ENCODE measurements around the gene RILPL1. TPM values are rescaled to one million over a fixed set of nuclear protein-coding genes. Genes with fewer than 3 reads are reported as not detected.
"Not testable (repeated sequence)": the region's sequence is repeated elsewhere in the genome, so short reads cannot be mapped to it uniquely, and the experiment has no call there.

Gene RILPL1
- total and polyA plus RNA-seq, 4 donors: 4.6 to 33.3 (median 26.4) TPM

- Histone ChIP-seq H3K36me3 (ENCODE audit: control insufficient read depth, insufficient read depth, low read length) (peaks cover 75% of the 10 kb centered on the region), H3K27me3 (ENCODE audit: control insufficient read depth, insufficient read depth, low read length) (no peaks in the 10 kb centered on the region), H3K4me3 (ENCODE audit: low read depth, low read length) (no peak overlapping the region), H3K9me3 (ENCODE audit: control insufficient read depth, insufficient read depth, low read length) (no peaks in the 10 kb centered on the region), H3K27ac (ENCODE audit: low read depth, low read length) (no peak overlapping the region), H3K4me1 (ENCODE audit: control insufficient read depth, insufficient read depth, low read length) (no peaks in the 10 kb centered on the region)
- no peak for DNase-seq (ENCODE audit: low read depth in 4 of 6, low spot score in 6 of 6)
- 97% methylated on average over 11 of the region's 14 CpGs for WGBS (ENCODE audit: insufficient coverage)
These were observed 12.7 kb downstream of the RILPL1 start for GRCh38 chr12:123520567-123521474.

- no peak for DNase-seq (ENCODE audit: low read depth in 4 of 6, low spot score in 6 of 6)
- 86% methylated on average over 23 of the region's 24 CpGs for WGBS (ENCODE audit: insufficient coverage)
- Histone ChIP-seq H3K27ac (ENCODE audit: low read depth, low read length) (no peak overlapping the region), H3K4me1 (ENCODE audit: control insufficient read depth, insufficient read depth, low read length) (no peaks in the 10 kb centered on the region), H3K27me3 (ENCODE audit: control insufficient read depth, insufficient read depth, low read length) (no peaks in the 10 kb centered on the region), H3K9me3 (ENCODE audit: control insufficient read depth, insufficient read depth, low read length) (no peaks in the 10 kb centered on the region), H3K4me3 (ENCODE audit: low read depth, low read length) (no peak overlapping the region), H3K36me3 (ENCODE audit: control insufficient read depth, insufficient read depth, low read length) (peaks cover 73% of the 10 kb centered on the region)
These were observed 14.1 kb downstream of the RILPL1 start for GRCh38 chr12:123519141-123520001.

GRCh38 chr12:123516216-123516780 lies 17.2 kb downstream of the RILPL1 start:
- Histone ChIP-seq H3K4me1 (ENCODE audit: control insufficient read depth, insufficient read depth, low read length) (no peaks in the 10 kb centered on the region), H3K9me3 (ENCODE audit: control insufficient read depth, insufficient read depth, low read length) (no peaks in the 10 kb centered on the region), H3K27me3 (ENCODE audit: control insufficient read depth, insufficient read depth, low read length) (no peaks in the 10 kb centered on the region), H3K36me3 (ENCODE audit: control insufficient read depth, insufficient read depth, low read length) (peaks cover 71% of the 10 kb centered on the region), H3K27ac (ENCODE audit: low read depth, low read length) (no peak overlapping the region), H3K4me3 (ENCODE audit: low read depth, low read length) (no peak overlapping the region)
- DNase-seq (ENCODE audit: low read depth in 4 of 6, low spot score in 6 of 6): no peak
- WGBS (ENCODE audit: insufficient coverage): 62% methylated on average over 8 of the region's 11 CpGs

GRCh38 chr12:123514582-123515221 lies 18.8 kb downstream of the RILPL1 start:
- H3K36me3 ChIP-seq (ENCODE audit: control insufficient read depth, insufficient read depth, low read length): peaks cover 71% of the 10 kb centered on the region
- WGBS (ENCODE audit: insufficient coverage): no CpG with 5 or more reads among the region's 1 CpG

GRCh38 chr12:123513805-123514204 lies 19.7 kb downstream of the RILPL1 start:
- Histone ChIP-seq H3K36me3 (ENCODE audit: control insufficient read depth, insufficient read depth, low read length) (peaks cover 67% of the 10 kb centered on the region), H3K27me3 (ENCODE audit: control insufficient read depth, insufficient read depth, low read length) (no peaks in the 10 kb centered on the region), H3K4me1 (ENCODE audit: control insufficient read depth, insufficient read depth, low read length) (no peaks in the 10 kb centered on the region), H3K9me3 (ENCODE audit: control insufficient read depth, insufficient read depth, low read length) (no peaks in the 10 kb centered on the region), H3K27ac (ENCODE audit: low read depth, low read length) (no peak overlapping the region), H3K4me3 (ENCODE audit: low read depth, low read length) (no peak overlapping the region)
- 83% methylated on average over 13 of the region's 13 CpGs for WGBS (ENCODE audit: insufficient coverage)
- DNase-seq (ENCODE audit: low read depth in 4 of 6, low spot score in 6 of 6): no peak

More at GRCh38 chr12:123514582-123515221, 18.8 kb downstream of the RILPL1 start:
- not testable (repeated sequence) for H3K27me3 ChIP-seq (ENCODE audit: control insufficient read depth, insufficient read depth, low read length); H3K4me3 ChIP-seq (ENCODE audit: low read depth, low read length); DNase-seq (ENCODE audit: low read depth in 4 of 6, low spot score in 6 of 6); H3K4me1 ChIP-seq (ENCODE audit: control insufficient read depth, insufficient read depth, low read length); H3K9me3 ChIP-seq (ENCODE audit: control insufficient read depth, insufficient read depth, low read length); H3K27ac ChIP-seq (ENCODE audit: low read depth, low read length)

- DNase-seq (ENCODE audit: low read depth in 4 of 6, low spot score in 6 of 6): no peak
- Histone ChIP-seq H3K9me3 (ENCODE audit: control insufficient read depth, insufficient read depth, low read length) (no peaks in the 10 kb centered on the region), H3K27ac (ENCODE audit: low read depth, low read length) (no peak overlapping the region), H3K27me3 (ENCODE audit: control insufficient read depth, insufficient read depth, low read length) (no peaks in the 10 kb centered on the region), H3K4me1 (ENCODE audit: control insufficient read depth, insufficient read depth, low read length) (no peaks in the 10 kb centered on the region), H3K36me3 (ENCODE audit: control insufficient read depth, insufficient read depth, low read length) (peaks cover 63% of the 10 kb centered on the region), H3K4me3 (ENCODE audit: low read depth, low read length) (no peak overlapping the region)
- 80% methylated on average over 18 of the region's 26 CpGs for WGBS (ENCODE audit: insufficient coverage)
These were observed 20.5 kb downstream of the RILPL1 start for GRCh38 chr12:123512838-123513665.

GRCh38 chr12:123506843-123507236 lies 26.7 kb downstream of the RILPL1 start:
- 95% methylated on average over 6 of the region's 6 CpGs for WGBS (ENCODE audit: insufficient coverage)
- Histone ChIP-seq H3K27me3 (ENCODE audit: control insufficient read depth, insufficient read depth, low read length) (no peaks in the 10 kb centered on the region), H3K4me3 (ENCODE audit: low read depth, low read length) (no peak overlapping the region), H3K27ac (ENCODE audit: low read depth, low read length) (no peak overlapping the region), H3K4me1 (ENCODE audit: control insufficient read depth, insufficient read depth, low read length) (peaks cover 6% of the 10 kb centered on the region), H3K36me3 (ENCODE audit: control insufficient read depth, insufficient read depth, low read length) (peaks cover 45% of the 10 kb centered on the region), H3K9me3 (ENCODE audit: control insufficient read depth, insufficient read depth, low read length) (no peaks in the 10 kb centered on the region)
- DNase-seq (ENCODE audit: low read depth in 4 of 6, low spot score in 6 of 6): no peak

GRCh38 chr12:123506059-123506842 lies 27.3 kb downstream of the RILPL1 start:
- no peaks in the 10 kb centered on the region for H3K27me3 ChIP-seq (ENCODE audit: control insufficient read depth, insufficient read depth, low read length)
- peaks cover 6% of the 10 kb centered on the region for H3K4me1 ChIP-seq (ENCODE audit: control insufficient read depth, insufficient read depth, low read length)
- H3K36me3 ChIP-seq (ENCODE audit: control insufficient read depth, insufficient read depth, low read length): peaks cover 39% of the 10 kb centered on the region
- no peak overlapping the region for H3K27ac ChIP-seq (ENCODE audit: low read depth, low read length)
- WGBS (ENCODE audit: insufficient coverage): 90% methylated on average over 15 of the region's 17 CpGs
- no peaks in the 10 kb centered on the region for H3K9me3 ChIP-seq (ENCODE audit: control insufficient read depth, insufficient read depth, low read length)
- no peak for DNase-seq (ENCODE audit: low read depth in 4 of 6, low spot score in 6 of 6)
- H3K4me3 ChIP-seq (ENCODE audit: low read depth, low read length): no peak overlapping the region
